K562 (cell line): ENCODE data around the gene UMAD1. TPM values are rescaled to one million over a fixed set of nuclear protein-coding genes. Genes with fewer than 3 reads are reported as not detected.

Source experiments
- ATAC-seq: fragments of 200-7000 bp; cut with Tn5 transposase; 3 replicates; pipeline ENCODE4 v1.9.1; 2020; ENCODE audit warnings: moderate library complexity
- BruUV-seq: library from RNA; stranded (reverse); fragments of 400-500 nt; replicated peaks from 2 replicates; lab custom pipeline; 2021; lab: Mats Ljungman, UMichigan
- CTCF ChIA-PET: fragments of 300-600 bp; formaldehyde crosslinking; extraction: SDS; loops from one replicate; lab custom pipeline; 2021; ENCODE audit warnings: low intra/inter-chr PET ratio; lab: Yijun Ruan, JAX
- POLR2A ChIA-PET: fragments of 300-600, 350-650 bp; sonication (Branson Sonifier 250); formaldehyde crosslinking; extraction: SDS; loops from one replicate; lab custom pipeline; 2021; ENCODE audit warnings: antibody characterized with exemption, inconsistent platforms; lab: Yijun Ruan, JAX
- DNase-seq, 4 experiments: peaks; one replicate each; pipeline versions ENCODE4 v3.0.0 to v3.0.0-alpha.2; 2011 to 2018; ENCODE audit warnings: low spot score in 3 of 4, mixed read lengths in 3 of 4; ENCODE audit errors: extremely low read depth in 1 of 4
- FAIRE-seq: peaks from 2 replicates; lab custom pipeline; 2011; peaks lifted over from hg19 to GRCh38; lab: Jason Lieb, UNC
- H2AFZ ChIP-seq: 2 replicates; pipeline ENCODE4 v1.6.0; 2011; ENCODE audit warnings: low read depth, low read length, control low read depth, inconsistent platforms
- H3K27ac ChIP-seq: fragments of 200-600 bp; 3 replicates; pipeline ENCODE4 v1.8.0; 2011; ENCODE audit warnings: low read depth, mild to moderate bottlenecking, control low read depth, inconsistent platforms, low read length, moderate library complexity, mixed read lengths; ENCODE audit errors: extremely low read depth
- H3K27me3 ChIP-seq, 2 experiments: fragments of 300-600 bp in 1 of 2; 2 replicates in 1 of 2; 3 replicates in 1 of 2; pipeline versions ENCODE4 v1.6.0 to v1.8.0; 2011; ENCODE audit warnings: inconsistent platforms in 2 of 2, low read length in 2 of 2, mild to moderate bottlenecking in 1 of 2, mixed read lengths in 1 of 2, moderate library complexity in 1 of 2; ENCODE audit not compliant: control insufficient read depth in 2 of 2, insufficient read depth in 2 of 2
- H3K36me3 ChIP-seq: fragments of 300-600 bp; 3 replicates; pipeline ENCODE4 v1.8.0; 2011; ENCODE audit warnings: mild to moderate bottlenecking, low read length, inconsistent platforms; ENCODE audit not compliant: control insufficient read depth, insufficient read depth
- H3K4me1 ChIP-seq, 2 experiments: fragments of 200-600 bp in 1 of 2; replicated peaks in 1 of 2; 2 replicates in 1 of 2; 3 replicates in 1 of 2; pipeline versions ENCODE4 v1.5.1 to v1.8.0; 2011; ENCODE audit warnings: inconsistent platforms in 2 of 2, low read length in 2 of 2, mild to moderate bottlenecking in 1 of 2, mixed read lengths in 1 of 2, moderate library complexity in 1 of 2; ENCODE audit not compliant: control insufficient read depth in 2 of 2, insufficient read depth in 2 of 2
- H3K4me2 ChIP-seq: 2 replicates; pipeline ENCODE4 v1.6.1; 2011; ENCODE audit warnings: low read length, control low read depth, inconsistent platforms, mixed read lengths; ENCODE audit not compliant: insufficient read depth
- H3K4me3 ChIP-seq: fragments of 200-600 bp; sonication (generic), shearing (Covaris generic); 2 replicates; pipeline ENCODE4 v1.5.1; 2016; ENCODE audit warnings: control low read depth, inconsistent platforms
- H3K79me2 ChIP-seq: fragments of 200-600 bp; 3 replicates; pipeline ENCODE4 v1.8.0; 2011; ENCODE audit warnings: low read length, inconsistent platforms; ENCODE audit not compliant: control insufficient read depth, insufficient read depth
- H3K9ac ChIP-seq, 2 experiments: 2 replicates each; pipeline versions ENCODE4 v1.6.0 to v1.6.1; 2011; ENCODE audit warnings: low read depth in 2 of 2, low read length in 2 of 2, control low read depth in 1 of 2, inconsistent platforms in 1 of 2, mild to moderate bottlenecking in 1 of 2, mixed read lengths in 1 of 2; ENCODE audit not compliant: insufficient read depth in 1 of 2
- H3K9me1 ChIP-seq: one replicate; pipeline ENCODE4 v1.6.0; 2011; ENCODE audit warnings: inconsistent platforms, mild to moderate bottlenecking, low read length, moderate library complexity; ENCODE audit not compliant: control insufficient read depth, insufficient read depth
- H3K9me3 ChIP-seq: replicated peaks from 2 replicates; pipeline ENCODE4 v1.5.1; 2011; ENCODE audit warnings: low read depth, low read length, inconsistent platforms; ENCODE audit not compliant: control insufficient read depth, insufficient read depth
- H4K20me1 ChIP-seq: replicated peaks from 2 replicates; pipeline ENCODE4 v1.6.1; 2011; ENCODE audit warnings: low read length, inconsistent platforms, mixed read lengths; ENCODE audit not compliant: control insufficient read depth, insufficient read depth
- ESRRA ChIP-seq: fragments of 450-650 bp; IDR thresholded peaks from 2 replicates; pipeline ENCODE4 v1.6.1; 2014; ENCODE audit warnings: low read depth, mild to moderate bottlenecking, moderate library complexity, borderline replicate concordance
- KDM1A ChIP-seq, 2 experiments: fragments of 450-650 bp; IDR thresholded peaks; 2 replicates each; pipeline ENCODE4 v1.6.1; 2016; ENCODE audit warnings: mild to moderate bottlenecking in 2 of 2
- PBX2 ChIP-seq, 2 experiments: IDR thresholded peaks in 1 of 2; conservative IDR thresholded peaks in 1 of 2; 2 replicates each; pipeline ENCODE4 v1.6.1; 2016; ENCODE audit warnings: low read depth in 2 of 2, mild to moderate bottlenecking in 1 of 2, missing compliant biosample characterization in 1 of 2, missing genetic modification characterization in 1 of 2, moderate library complexity in 1 of 2
- in situ Hi-C: fragments of 300-500 bp; cut with MboI; formaldehyde crosslinking; loops from 4 replicates; pipeline ENCODE4 v1.15.0; 2018; ENCODE audit warnings: inconsistent platforms, mixed read lengths
- intact Hi-C: fragments of 100-400 bp; cut with micrococcal nuclease; formaldehyde crosslinking; loops from 2 replicates; pipeline ENCODE4 v1.14.2; 2022
- polyA plus RNA-seq, 8 experiments: library from polyadenylated mRNA; depleted of rRNA in 4 of 8; stranded (reverse) in 5 of 8; unstranded in 3 of 8; fragments of >200 nt; fragmentation: Nextera tagmentation in 2 of 8; fragmentation: Illumina TruSeq in 1 of 8; extraction: Ambion mirVana in 2 of 8; extraction: Trizol in 1 of 8; gene quantifications; 2 replicates each; pipeline versions ENCODE4 v1.2.1 to v1.2.3, GENCODE V29; 2011 to 2014; ENCODE audit warnings: inconsistent platforms in 1 of 8, missing spikeins in 1 of 8
- total RNA-seq, 7 experiments: library from RNA; depleted of rRNA in 6 of 7; stranded (reverse); fragments of >200 nt in 6 of 7; fragmentation: Illumina TruSeq in 2 of 7; extraction: Trizol in 2 of 7; gene quantifications; 2 replicates each; pipeline versions ENCODE4 v1.2.1 to v1.2.3, GENCODE V29; 2011 to 2021; ENCODE audit warnings: low replicate concordance in 1 of 7

UMAD1 gene
- total and polyA plus RNA-seq, 9 of the 15 experiments (the other 6 are each of a cell fraction or from before 2014, with no cell fraction given), result 9.0 to 26.7 (median 13.3) TPM

DNA sequence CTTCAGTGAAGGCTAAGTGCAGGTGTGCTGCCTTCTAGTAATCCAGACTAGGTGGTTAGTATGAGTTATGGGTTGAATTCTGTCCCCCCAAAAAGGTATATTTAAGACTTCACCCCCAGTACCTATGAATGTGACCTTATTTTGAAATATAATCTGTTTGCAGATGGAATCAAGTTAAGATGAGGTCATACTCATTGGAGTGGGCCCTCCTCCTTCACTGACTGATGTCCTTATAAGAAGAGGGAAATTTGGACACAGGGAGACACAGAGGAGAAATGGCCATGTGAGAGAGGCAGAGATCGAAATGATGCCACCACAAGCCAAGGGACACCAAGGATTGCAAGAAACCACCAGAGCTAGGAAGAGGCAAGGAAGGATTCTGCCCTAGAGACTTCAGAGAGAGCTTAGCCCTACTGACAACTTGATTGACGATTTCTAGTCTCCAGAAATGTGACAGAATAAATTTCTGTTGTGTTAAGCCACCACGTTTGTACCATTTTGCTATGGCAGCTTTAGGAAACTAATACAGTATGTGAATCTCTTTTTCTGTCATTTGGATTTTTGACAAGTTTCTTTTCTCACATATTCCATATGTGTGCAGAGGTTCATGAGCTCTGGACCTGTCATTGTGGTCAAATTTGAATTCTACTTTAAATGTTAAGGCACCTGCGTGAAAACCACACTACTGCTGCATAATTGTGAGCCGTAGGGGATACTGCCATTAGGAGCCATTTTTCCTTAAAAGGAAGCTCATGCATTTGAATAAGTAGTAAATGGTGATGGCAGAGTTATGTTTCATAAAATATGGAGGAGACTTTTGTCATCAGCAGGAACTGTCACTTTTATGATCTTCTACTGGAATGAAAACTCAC lies 80.4 kb downstream of the UMAD1 start (continued):
- TF ChIP-seq PBX2 (CRISPR knock-in tag; IDR thresholded peaks at IDR 0.05; ENCODE audit: low read depth), result no peak
- TF ChIP-seq PBX2 (tag; conservative IDR thresholded peaks at IDR 0.05; ENCODE audit: low read depth), result 0 out of 2 replicates have a peak, but pooled peaks have one; percentile 20

DNA sequence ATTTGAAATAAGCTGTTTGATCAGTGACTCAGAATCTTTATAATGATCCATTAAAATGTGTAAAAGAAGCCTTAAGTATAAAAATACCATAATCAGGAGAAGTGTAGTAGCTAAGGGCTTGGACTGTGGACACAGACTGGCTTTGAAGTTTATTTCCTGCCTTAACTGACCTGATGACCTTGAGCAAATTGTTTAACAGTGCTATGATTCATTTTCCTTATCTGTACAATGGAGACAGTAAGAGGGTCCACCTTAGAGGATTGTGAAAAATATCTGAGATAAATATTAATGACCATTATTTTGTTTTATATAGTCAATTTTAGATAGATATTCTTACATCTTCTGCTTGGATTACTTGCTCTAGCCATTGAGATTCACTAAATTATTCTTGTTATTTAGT lies 91.2 kb downstream of the UMAD1 start:
- H3K9ac ChIP-seq, result no peak overlapping the region
- no TSS peak for BruUV-seq
- TF ChIP-seq ESRRA (0 out of 2 replicates have a peak, but pooled peaks have one; percentile 27), KDM1A (IDR thresholded peaks at IDR 0.05) (no peak)
- TF ChIP-seq, all 486 proteins: peak for 1
- intact Hi-C loops (no loop called here), in situ Hi-C loops (no loop called here)
- Histone ChIP-seq H3K36me3 (no peaks in the 10 kb centered on the region), H3K9me3 (no peaks in the 10 kb centered on the region), H3K27me3 (no peaks in the 10 kb centered on the region), H3K4me3 (no peak overlapping the region), H3K79me2 (no peaks in the 10 kb centered on the region), H3K4me1 (no peaks in the 10 kb centered on the region), H3K4me2 (no peak overlapping the region), H4K20me1 (no peaks in the 10 kb centered on the region), H3K27ac (no peak overlapping the region), H3K9me1 (no peaks in the 10 kb centered on the region), H2AFZ (no peak overlapping the region)
- ChIA-PET POLR2A (interaction anchor here (1.2 kb wide), 1 partner anchor 15 kb away, joined by 3 read pairs; no protein-coding TSS in a partner anchor), CTCF (no interaction called here)
- ATAC-seq (no peak), DNase-seq (no peak), FAIRE-seq (no peak)
